ENCODE results near the gene FBXL15.
A peak's percentile ranks its signal among the peaks of the same experiment; 100 is the strongest.

Gene FBXL15, protein sequence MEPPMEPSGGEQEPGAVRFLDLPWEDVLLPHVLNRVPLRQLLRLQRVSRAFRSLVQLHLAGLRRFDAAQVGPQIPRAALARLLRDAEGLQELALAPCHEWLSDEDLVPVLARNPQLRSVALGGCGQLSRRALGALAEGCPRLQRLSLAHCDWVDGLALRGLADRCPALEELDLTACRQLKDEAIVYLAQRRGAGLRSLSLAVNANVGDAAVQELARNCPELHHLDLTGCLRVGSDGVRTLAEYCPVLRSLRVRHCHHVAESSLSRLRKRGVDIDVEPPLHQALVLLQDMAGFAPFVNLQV

GRCh38 chr10:102420714-102421506, at the start of gene FBXL15:
Gene FBXL15 (plus strand): TSS chr10:102420836. CDS start chr10:102421130, 294 bp downstream.
- peak; percentile 99 for DNase-seq (ENCODE audit: low spot score)

DNA sequence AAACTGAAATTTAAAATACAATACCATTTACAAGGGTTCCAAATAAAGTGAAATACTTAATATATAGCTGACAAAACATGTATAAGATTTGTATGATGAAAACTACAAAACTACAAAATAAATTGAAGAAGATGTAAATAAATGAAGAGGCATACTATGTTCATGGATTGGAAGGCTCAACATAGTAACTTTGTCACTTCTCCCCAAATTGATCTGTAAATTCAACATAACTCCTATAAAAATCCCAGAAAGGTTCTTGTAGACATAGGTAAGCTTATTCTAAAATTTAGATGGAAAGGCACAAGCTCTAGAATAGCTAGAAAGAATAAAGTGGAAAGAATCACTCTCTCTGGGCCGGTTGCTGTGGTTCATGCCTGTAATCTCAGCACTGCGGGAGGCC, 49.3 kb upstream of the FBXL15 start:
- no peak for DNase-seq (ENCODE audit: low spot score)

- DNase-seq (ENCODE audit: low spot score) = no peak
These were observed 45.4 kb upstream of the FBXL15 start for GRCh38 chr10:102375250-102375649.

- no peak for DNase-seq (ENCODE audit: low spot score)
These were observed 44.8 kb upstream of the FBXL15 start for GRCh38 chr10:102375867-102376266.

- DNase-seq (ENCODE audit: low spot score) = no peak
These were observed 43.7 kb upstream of the FBXL15 start for GRCh38 chr10:102376901-102377300.

DNA sequence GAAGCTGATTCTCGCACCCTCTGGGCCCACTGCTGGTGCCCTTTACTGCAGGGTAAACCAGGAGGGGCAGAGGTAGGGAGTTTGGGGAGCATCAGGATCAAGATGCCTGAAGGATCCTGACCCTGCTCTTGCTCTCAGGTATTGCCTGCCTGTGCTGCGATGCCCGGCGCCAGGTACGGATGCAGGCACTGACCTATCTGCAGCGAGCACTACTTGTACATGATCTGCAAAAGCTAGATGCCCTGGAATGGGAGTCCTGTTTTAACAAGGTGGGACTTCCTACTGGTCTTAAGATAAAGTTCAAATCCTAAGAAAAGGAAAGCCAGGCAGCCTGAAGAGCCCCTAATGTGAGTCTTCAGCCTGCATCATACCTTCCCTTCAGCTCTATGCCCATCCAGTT, 41.3 kb upstream of the FBXL15 start:
- no peak for DNase-seq (ENCODE audit: low spot score)

GRCh38 chr10:102381983-102382382, 38.7 kb upstream of the FBXL15 start:
- no peak for DNase-seq (ENCODE audit: low spot score)

DNA sequence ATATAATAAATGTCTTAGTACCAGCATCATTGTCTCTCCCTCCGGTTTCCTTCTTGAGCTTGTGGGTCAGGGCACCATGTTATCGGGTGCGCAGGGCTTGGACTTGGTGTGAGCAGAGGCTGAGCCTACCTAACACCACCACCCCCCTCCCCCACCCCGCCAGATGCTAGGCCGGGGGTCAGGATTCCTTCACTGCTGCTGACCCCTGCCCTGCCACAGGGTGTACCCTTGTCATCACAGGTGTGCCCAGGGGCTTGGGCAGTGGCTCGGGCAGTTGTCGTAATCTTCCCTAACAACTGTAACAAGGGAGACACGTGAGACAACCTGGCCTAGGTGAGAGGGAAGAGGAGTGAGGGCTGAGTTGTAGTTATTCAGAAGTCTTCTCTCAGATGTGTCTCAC, 37.8 kb upstream of the FBXL15 start:
- no peak for DNase-seq (ENCODE audit: low spot score)

DNA sequence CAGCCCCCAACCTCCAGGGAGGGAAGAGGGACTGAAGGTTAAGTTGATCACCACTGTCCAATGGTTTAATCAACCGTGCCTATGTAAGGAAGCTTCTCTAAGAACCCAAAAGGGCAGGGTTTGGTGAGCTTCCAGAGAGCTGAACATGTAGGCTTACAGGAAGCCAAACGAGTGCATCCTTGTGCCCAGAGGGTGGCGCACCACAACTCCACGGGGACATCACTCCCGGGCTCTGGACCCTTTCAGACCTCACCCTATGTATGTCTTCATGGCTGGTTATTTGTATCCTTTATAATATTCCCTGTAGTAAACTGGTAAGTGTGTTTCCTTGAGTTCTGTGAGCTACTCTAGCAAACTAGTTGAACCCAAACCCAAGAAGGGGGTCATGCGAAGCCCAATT, 36.6 kb upstream of the FBXL15 start:
- DNase-seq (ENCODE audit: low spot score) = peak; percentile 16

DNA sequence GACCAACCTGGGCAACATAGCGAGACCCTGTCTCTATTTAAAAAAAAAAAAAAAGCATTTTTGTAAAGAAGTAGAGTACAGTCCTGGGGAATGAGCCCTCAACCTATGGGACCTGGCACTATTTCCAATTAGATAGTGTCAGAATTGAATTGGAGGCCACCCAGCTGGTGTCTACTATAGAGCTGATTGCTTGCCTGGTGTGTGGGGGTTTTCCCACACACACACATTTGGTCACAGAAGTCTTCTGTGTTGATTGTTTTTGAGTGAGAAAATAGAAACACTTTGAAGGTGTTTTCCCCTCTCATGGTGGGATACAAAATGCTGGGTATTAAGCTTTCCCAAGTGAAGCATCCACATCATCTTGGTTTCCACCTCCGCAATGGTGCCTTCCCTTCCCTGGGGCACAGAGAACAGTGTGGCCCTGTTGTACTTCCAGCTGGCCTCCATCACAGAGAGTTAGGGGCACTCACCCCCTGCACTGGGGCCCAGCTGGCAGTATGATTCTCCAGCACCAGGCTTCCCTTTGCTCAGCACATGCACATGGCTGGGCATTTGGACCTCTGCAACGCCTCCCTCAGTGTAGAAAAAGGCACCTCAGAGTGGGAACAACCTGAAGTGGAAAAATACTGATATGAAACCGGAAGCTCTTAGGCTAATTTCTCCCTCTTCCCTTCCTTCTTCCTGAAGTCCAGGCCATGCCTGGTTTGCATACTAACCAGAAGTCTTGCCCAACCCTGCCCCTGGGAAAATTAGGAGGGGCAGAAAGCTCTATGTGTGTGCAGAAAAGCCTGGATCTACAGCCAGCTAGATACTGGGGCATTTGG, 35.8 kb upstream of the FBXL15 start:
- no peak for DNase-seq (ENCODE audit: low spot score)

- DNase-seq (ENCODE audit: low spot score) = no peak
These were observed 30.7 kb upstream of the FBXL15 start for GRCh38 chr10:102389894-102390293.

DNA sequence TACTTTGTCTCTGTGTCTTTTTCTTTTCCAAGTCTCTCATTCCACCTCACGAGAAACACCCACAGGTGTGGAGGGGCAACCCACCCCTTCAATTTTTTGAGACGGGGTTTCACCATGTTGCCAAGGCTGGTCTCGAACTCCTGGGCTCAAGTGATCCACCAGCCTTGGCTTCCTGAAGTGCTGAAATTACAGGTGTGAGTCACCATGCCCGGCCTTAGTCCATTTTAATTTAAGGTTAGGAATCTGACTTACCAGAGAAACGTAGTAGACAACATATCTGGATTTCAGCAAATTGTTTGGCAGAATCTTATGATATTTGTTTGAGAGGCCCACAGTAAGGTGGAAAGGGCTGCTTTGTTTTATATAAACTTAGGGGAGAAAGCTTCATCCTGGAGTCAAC, 28.3 kb upstream of the FBXL15 start:
- no peak for DNase-seq (ENCODE audit: low spot score)

- no peak for DNase-seq (ENCODE audit: low spot score)
These were observed 27.1 kb upstream of the FBXL15 start for GRCh38 chr10:102393411-102394078.

DNA sequence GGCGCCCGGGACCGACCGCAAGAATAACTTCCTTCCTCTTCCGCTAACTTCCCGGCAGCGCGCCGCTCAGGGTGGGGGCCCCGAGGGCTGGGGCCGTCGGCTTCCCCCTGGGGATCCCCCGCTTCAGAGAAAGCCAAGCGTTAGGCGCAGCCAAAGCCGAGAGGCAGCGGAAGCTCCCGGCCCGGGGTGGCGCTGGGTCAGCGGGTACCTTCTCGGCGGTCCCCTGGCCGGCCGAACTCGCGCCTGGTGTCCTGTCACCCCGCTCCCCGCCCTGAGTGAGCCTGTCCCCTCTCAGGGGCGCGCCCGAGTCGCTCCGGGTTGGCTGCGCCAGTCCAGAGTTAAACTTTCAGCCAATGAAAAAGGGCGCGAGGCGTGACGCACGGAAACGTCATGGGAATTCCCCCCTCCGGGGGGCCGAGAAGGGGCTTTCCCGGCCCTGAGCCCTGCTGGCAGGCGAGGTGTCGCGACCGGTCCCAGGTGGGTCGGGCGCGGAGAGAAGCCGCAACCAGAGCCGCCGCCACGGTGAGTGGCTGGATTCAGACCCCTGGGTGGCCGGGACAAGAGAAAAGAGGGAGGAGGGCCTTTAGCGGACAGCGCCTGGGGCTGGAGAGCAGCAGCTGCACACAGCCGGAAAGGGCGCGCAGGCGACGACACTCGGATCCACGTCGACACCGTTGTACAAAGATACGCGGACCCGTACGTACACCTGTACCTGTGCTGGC, 26.4 kb upstream of the FBXL15 start:
- DNase-seq (ENCODE audit: low spot score) = peak; percentile 97

- DNase-seq (ENCODE audit: low spot score) = peak; percentile 74
These were observed 25.7 kb upstream of the FBXL15 start for GRCh38 chr10:102394801-102395399.

DNA sequence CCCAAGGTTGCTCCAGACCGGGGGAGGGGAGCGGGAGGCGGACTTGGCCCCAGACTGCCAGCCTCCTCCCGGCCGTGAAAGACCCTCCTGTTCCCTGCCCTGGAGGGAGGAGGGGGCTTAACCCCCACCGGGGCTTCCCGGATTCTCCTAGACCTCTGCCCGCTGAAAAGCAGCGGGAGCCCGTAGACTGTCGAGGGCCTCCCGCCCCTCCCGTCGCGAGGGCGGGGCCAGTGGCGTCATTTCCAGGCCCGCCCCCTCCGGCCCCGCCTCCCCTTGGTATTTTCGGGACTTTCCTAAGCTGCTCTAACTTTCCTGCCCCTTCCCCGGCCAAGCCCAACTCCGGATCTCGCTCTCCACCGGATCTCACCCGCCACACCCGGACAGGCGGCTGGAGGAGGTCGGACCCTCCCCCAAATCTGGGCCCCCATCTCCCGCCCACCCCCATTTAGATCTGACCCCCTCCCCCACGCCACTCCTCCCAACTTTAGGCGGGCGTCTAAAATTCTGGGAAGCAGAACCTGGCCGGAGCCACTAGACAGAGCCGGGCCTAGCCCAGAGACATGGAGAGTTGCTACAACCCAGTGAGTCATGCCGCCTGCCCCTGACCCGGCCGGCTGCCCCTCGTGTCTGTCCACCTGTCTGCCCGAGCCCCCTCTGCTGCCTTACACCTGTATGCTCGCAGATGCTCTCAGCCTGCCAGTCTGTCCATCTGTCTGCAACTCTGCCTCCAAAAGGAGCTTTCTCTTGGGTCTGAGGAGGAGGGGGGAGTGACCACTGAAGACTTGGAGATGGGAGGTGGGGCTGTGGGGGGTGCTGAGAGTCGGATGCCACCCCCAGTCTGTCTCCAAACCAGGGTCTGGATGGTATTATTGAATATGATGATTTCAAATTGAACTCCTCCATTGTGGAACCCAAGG, 25.0 kb upstream of the FBXL15 start, which contains the start of gene NFKB2:
Gene NFKB2 (plus strand): TSS at position 306 of the 917 bp plus-strand sequence. CDS start 255 bp downstream, at position 561.
- peak; percentile 93 for DNase-seq (ENCODE audit: low spot score)

DNA sequence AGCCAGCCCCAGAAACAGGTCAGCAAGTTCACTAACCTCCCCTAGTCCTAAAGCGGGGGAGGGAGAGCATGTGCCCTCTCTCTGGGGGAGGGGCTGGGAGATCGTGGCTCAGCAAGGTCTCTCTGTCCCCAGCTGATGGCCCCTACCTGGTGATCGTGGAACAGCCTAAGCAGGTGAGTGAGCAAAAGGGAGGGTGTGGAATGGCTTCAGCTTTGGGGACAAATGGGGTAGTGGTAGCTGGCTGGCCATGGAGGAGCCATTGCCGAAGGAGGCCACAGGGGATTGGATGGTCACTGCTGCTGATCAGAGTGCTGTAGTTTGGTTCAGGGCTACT, 24.4 kb upstream of the FBXL15 start:
- DNase-seq (ENCODE audit: low spot score) = peak; percentile 37

- DNase-seq (ENCODE audit: low spot score) = no peak
These were observed 23.9 kb upstream of the FBXL15 start for GRCh38 chr10:102396730-102397151.

GRCh38 chr10:102397222-102398171, 23.1 kb upstream of the FBXL15 start:
- DNase-seq (ENCODE audit: low spot score) = no peak
